NT2/D1 (cell line): ENCODE measurements around the gene COPZ1.

ENCODE experiments used
- SUZ12 ChIP-seq: IDR thresholded peaks from 2 replicates; pipeline ENCODE4 v1.6.1; 2011; ENCODE audit not compliant: insufficient read length, insufficient read depth; ENCODE audit errors: extremely low read depth
- YY1 ChIP-seq: IDR thresholded peaks from 2 replicates; pipeline ENCODE4 v1.6.1; 2011; ENCODE audit not compliant: insufficient read length, insufficient read depth

- no peak for TF ChIP-seq YY1
- TF ChIP-seq SUZ12 = no peak
Measured at GRCh38 chr12:54368709-54369596, 44.0 kb downstream of the COPZ1 start.
